ENCODE data around the gene PDE8B. TPM values are rescaled to one million over a fixed set of nuclear protein-coding genes. Genes with fewer than 3 reads are reported as not detected.
"Not testable (repeated sequence)": the region's sequence is repeated elsewhere in the genome, so short reads cannot be mapped to it uniquely, and the experiment has no call there.

The PDE8B gene
- total RNA-seq, 2 experiments from 2014 or later, result not detected

GRCh38 chr5:77347435-77348098 lies 137.1 kb downstream of the PDE8B start:
- POLR2A ChIA-PET, result no interaction called here
- CTCF ChIA-PET, result no interaction called here

DNA sequence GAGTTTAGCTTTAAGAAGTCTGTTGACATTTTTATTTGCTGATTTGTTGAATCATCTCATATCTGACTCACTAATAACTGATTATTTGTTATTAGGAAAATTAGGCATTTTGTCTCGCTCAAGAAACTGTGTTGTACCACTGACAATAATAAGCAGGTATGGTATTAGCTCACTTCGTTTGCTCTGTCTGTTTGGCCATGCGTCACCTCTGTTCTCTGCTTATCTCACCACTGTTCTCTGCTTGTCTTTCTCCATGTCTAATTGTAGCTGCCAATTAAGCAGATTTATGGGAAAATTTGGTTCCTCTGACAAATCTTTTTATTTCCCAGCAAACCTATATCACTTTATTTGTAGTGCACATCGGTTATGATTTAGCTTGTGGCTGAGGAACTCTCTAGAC lies 142.8 kb downstream of the PDE8B start:
- CTCF ChIA-PET, result no interaction called here
- POLR2A ChIA-PET, result no interaction called here

GRCh38 chr5:77354454-77354853 lies 144.0 kb downstream of the PDE8B start:
- ChIA-PET POLR2A (no interaction called here), CTCF (no interaction called here)

GRCh38 chr5:77355080-77355479 lies 144.6 kb downstream of the PDE8B start:
- CTCF ChIA-PET, result no interaction called here
- POLR2A ChIA-PET, result no interaction called here

DNA sequence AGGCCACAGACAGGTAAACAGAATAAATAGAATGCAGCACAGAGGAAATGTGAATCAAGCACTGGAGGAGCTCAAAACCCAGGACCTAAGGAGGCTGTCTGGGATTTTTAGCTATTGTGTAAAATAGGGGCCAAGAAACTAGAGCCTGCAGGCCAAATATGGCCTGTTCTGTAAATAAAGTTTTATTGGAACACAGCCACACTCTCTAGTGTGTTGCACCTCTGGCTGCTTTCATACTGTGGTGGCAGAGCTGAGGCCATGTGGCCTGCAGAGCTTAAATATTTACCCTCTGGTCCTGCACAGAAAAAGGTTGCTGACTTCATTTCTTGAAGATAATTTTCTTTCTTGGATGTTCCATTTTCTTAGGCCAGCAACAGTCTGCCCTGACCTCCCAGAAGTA lies 145.3 kb downstream of the PDE8B start:
- ChIA-PET POLR2A (no interaction called here), CTCF (no interaction called here)

GRCh38 chr5:77356740-77357139 lies 146.3 kb downstream of the PDE8B start:
- ChIA-PET CTCF (no interaction called here), POLR2A (no interaction called here)

- CTCF ChIA-PET, result no interaction called here
- POLR2A ChIA-PET, result no interaction called here
Measured at GRCh38 chr5:77358255-77359205, 148.1 kb downstream of the PDE8B start.

DNA sequence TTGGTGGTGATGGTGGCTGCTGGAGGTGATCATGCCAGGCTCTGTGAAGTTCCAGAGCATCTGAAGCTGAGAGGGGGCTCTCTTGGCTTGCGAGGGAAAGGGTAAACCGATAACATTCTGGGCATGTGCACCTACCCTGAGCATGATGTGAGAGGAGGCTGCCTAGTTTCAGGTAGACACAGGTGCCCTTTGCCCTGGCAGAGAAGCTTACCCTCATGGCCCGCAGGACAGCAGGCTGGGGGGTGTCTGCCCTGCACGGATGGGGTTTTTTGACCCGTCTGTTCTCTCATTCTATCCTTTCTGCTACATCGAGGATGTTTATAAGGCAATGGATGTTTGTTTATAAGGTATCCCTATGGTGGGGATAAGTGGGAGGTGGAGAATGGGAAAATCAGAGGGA lies 148.8 kb downstream of the PDE8B start:
- POLR2A ChIA-PET, result no interaction called here
- CTCF ChIA-PET, result no interaction called here

DNA sequence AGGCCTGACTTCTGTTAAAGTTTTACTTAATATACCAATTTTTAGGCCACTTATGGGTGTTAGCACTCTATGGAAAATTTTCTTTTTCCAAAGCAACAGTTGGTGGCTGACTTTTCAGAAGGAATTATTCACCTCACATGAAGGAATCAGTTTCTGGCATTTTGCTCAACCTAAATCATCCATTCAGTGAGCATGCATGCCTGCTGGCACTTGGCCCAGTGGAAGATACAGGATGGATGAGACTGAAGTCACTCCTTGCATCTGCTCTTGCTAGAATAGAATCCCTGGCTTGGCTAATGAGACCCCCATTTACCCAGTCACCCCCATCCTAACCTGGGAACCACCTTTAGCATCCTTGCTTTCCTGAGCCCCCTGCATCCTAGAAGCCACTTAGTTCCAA lies 149.9 kb downstream of the PDE8B start:
- CTCF ChIA-PET, result no interaction called here
- POLR2A ChIA-PET, result no interaction called here

- ChIA-PET POLR2A (no interaction called here), CTCF (no interaction called here)
Measured at GRCh38 chr5:77360973-77361372, 150.5 kb downstream of the PDE8B start.

DNA sequence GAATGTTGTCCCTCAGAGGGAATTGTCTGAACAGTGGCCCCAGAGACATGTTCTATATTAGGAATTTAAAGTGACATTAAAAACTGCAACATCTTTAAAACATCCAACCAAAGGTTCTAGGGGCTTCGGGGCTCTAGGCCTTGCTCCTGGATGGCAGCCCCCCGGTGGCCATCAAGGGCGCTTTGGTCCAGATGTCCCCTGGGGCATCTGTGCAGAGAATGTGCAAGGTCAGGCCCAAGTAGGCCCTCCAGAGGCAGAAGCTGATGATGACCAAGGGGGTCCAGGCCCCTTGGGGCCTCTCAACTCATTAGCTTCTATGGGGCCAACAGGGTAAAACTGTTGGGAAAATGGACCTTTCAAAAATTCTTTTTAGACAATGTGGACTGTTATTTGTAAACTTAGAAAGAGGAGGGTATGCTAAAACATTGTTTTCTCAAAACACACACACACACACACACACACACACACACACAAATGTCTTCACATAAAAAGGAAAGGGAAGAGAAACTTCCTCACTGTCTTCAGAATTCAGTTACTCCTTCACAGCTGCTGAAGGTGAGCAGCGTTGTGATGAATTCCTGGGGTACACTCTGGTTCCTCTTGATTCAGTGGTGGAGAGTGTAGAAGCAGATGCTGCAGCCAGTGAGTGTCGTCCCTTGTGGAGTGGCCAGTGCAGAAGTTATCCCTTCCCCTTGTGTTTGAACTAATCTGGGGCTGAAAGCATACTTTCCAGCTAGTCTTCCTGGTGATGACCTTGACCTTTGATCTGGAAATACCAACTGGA lies 156.4 kb downstream of the PDE8B start:
- POLR2A ChIA-PET, result no interaction called here

DNA sequence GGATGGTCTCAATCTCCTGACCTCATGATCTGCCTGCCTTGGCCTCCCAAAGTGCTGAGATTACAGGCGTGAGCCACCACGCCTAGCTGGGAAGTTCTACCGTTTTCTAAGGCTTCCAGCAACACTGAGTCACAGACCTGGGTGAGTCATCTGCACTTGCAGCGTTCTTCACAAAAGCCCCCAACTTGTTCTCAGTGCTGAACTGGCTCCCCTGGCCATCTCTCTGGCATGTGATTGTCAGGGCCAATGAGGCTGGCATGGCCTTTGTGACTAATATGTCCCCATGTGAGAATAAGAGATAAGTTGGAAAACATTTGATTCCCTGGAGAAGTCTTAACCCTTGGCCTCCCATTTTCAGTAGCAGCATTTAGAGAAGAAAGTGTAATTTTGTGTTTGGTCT lies 157.3 kb downstream of the PDE8B start:
- CTCF ChIA-PET, result no interaction called here
- POLR2A ChIA-PET, result no interaction called here

More for the DNA sequence above, 156.4 kb downstream of the PDE8B start:
- CTCF ChIA-PET, result no interaction called here

DNA sequence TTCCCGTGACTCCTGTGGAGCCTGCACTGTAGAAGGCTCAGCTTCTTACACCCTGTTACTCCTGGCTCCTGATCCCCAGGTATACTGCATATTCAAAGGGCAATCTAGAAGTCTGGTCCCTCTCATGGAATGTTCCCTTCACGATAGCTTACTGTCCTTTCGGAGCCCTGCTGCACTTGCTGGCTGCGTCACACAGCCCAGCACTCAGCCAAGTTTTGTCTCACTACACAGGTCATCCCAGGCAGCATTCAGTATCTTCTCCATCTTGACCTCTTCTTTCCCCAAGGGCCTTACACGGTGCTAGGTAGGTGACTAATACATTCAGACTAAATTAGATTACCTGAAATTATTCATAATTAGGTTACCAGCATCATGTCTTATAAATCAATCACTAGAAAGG lies 157.9 kb downstream of the PDE8B start:
- ChIA-PET POLR2A (no interaction called here), CTCF (interaction anchor here (0.9 kb wide), 1 partner anchor 50 kb away, joined by 4 read pairs; no protein-coding TSS in a partner anchor)

DNA sequence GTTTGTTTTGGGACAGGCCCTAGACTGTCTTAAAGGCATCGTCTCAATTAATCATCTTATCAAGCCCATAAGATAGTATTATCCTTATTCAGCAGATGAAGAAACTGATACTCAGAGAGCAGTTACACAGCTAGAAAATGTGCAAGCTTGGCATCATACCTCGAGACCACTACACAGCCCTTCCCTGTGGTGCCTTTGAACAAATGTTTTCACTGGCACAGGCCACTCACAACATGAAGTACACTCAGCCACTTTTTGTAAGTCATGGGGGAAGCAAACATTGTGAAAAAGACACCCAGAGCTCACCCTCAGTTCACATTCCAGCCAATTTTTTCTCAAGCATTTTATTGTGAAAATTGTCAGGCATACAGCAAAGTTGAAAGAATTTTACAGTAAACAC lies 159.1 kb downstream of the PDE8B start:
- ChIA-PET CTCF (no interaction called here), POLR2A (no interaction called here)

DNA sequence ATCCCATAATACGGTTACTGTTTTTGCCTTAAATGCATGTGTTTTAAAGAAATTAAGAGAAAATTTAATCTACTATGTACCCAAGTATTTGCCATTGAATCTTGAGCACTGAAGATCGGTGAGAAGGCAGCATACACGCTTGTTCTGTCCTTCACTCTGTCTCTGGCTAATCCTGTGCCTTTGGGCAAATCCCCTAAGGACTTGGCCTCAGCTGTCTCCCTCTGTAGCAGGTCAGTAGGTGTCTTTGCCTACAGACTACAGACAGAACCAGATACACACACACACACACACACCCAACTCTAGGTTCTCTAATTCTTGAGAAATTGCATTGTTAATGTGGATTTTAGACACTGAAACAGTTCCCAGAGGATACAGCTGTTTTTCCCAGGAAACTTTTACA lies 164.2 kb downstream of the PDE8B start:
- POLR2A ChIA-PET, result no interaction called here
- CTCF ChIA-PET, result no interaction called here

GRCh38 chr5:77376609-77377300 lies 166.3 kb downstream of the PDE8B start:
- POLR2A ChIA-PET, result no interaction called here
- CTCF ChIA-PET, result no interaction called here

DNA sequence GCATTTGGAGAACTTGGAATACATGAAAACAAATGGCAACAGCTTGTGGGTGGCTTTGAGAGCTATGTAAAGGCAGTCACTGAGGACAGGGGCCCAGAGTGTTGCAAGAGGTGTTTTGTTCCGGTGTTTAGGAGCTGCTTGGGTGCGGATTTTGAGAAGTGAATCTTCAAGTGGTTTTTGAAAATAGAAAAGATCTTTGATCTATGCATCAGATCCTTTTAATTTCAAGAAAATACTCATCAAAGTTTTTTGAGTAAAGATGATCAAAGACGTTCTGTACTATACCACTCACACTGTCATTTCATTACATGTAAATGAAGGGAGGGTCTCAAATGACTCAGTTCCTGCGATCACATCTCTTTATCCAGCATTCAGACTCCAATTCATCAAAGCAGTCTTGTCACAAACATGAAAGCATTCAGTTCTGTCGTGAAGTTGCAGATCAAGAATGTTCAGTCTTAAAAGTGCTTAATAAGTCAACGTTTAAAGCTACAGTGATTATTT lies 169.1 kb downstream of the PDE8B start:
- POLR2A ChIA-PET, result interaction anchor here (0.6 to 1.0 kb wide), 2 partner anchors 112 to 235 kb away, joined by 5 read pairs; no protein-coding TSS in a partner anchor
- CTCF ChIA-PET, result interaction anchor here (0.5 to 0.9 kb wide), 3 partner anchors 10 to 390 kb away, joined by 3 to 4 read pairs (median 3); no protein-coding TSS in a partner anchor

DNA sequence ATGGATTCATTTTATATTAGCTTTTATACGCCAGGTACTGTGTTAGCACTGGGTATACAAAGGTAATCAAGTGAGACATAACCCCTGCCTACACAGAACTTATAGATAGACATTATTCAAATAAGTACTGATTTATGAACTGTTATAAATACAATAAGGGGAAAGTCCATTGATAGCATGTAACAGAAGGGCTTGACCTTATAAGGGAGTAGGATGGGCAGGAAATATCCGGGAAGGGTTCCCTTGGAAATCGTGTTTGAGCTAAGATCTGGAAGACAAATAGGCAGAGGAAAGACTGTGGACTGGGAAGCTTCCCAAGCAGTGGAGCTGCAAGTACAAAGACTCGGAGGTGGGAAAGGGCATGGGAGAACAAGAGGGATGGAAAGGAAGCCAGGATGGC lies 170.2 kb downstream of the PDE8B start:
- CTCF ChIA-PET, result interaction anchor here (0.9 kb wide), 1 partner anchor 9 kb away, joined by 3 read pairs; no protein-coding TSS in a partner anchor

GRCh38 chr5:77383336-77383735 lies 172.9 kb downstream of the PDE8B start:
- CTCF ChIA-PET, POLR2A ChIA-PET: not testable (repeated sequence)

More for the DNA sequence above, 170.2 kb downstream of the PDE8B start:
- POLR2A ChIA-PET, result no interaction called here

GRCh38 chr5:77386340-77386739 lies 175.9 kb downstream of the PDE8B start:
- POLR2A ChIA-PET, CTCF ChIA-PET: not testable (repeated sequence)

All from activated CD8-positive, alpha-beta memory T cell treated with anti-CD3 and anti-CD28 coated beads for 36 hours (primary cell).